Left ventricle myocardium inferior (tissue), 1 donor: ENCODE data around the gene TBC1D16. TPM values are rescaled to one million over a fixed set of nuclear protein-coding genes. Genes with fewer than 3 reads are reported as not detected.

Experiments
- DNase-seq: peaks from one replicate; pipeline ENCODE4 v3.0.0-alpha.2; 2020
- H3K27ac ChIP-seq: fragments of 200-600 bp; replicated peaks from 2 replicates; pipeline ENCODE4 v1.8.0; 2021
- H3K27me3 ChIP-seq: fragments of 200-600 bp; 2 replicates; pipeline ENCODE4 v1.8.0; 2021; ENCODE audit warnings: low read depth
- H3K36me3 ChIP-seq: fragments of 200-600 bp; 2 replicates; pipeline ENCODE4 v1.8.0; 2021
- H3K4me1 ChIP-seq: fragments of 200-600 bp; 2 replicates; pipeline ENCODE4 v1.8.0; 2021
- H3K4me3 ChIP-seq: fragments of 200-600 bp; 2 replicates; pipeline ENCODE4 v1.8.0; 2021; ENCODE audit warnings: mild to moderate bottlenecking, moderate library complexity
- H3K9me3 ChIP-seq: fragments of 200-600 bp; replicated peaks from 2 replicates; pipeline ENCODE4 v1.8.0; 2021
- CTCF ChIP-seq: fragments of 200-600 bp; IDR thresholded peaks from 2 replicates; pipeline ENCODE4 v1.8.0; 2021; ENCODE audit warnings: antibody characterized with exemption, mild to moderate bottlenecking, borderline replicate concordance
- intact Hi-C: fragments of 100-400 bp; cut with micrococcal nuclease; formaldehyde crosslinking; loops from one replicate; pipeline ENCODE4 v1.11.0; 2022
- total RNA-seq: library from RNA; stranded (reverse); fragmentation: NEBNext Ultra II Directional; extraction: Animal tissue kit (Norgen Biotek cat#: 25700); gene quantifications from one replicate; pipeline ENCODE4 v1.2.1, GENCODE V29; 2021
- donor health status: DM: no; HTN: yes; CAD: no; lungs with severe emphysema.

TBC1D16 gene
- total RNA-seq, 1 donor from 2014 or later: 15.9 TPM

GRCh38 chr17:80031691-80032430, 3.8 kb downstream of the TBC1D16 start:
- Histone ChIP-seq H3K9me3 (no peaks in the 10 kb centered on the region), H3K4me3 (no peak overlapping the region), H3K36me3 (no peaks in the 10 kb centered on the region), H3K27me3 (no peaks in the 10 kb centered on the region), H3K27ac (no peak overlapping the region), H3K4me1 (peaks cover 40% of the 10 kb centered on the region)
- no peak for TF ChIP-seq CTCF
- intact Hi-C loops: no loop called here
- no peak for DNase-seq

GRCh38 chr17:80030730-80031410, 4.8 kb downstream of the TBC1D16 start:
- Histone ChIP-seq H3K27ac (no peak overlapping the region), H3K4me1 (peaks cover 36% of the 10 kb centered on the region), H3K27me3 (no peaks in the 10 kb centered on the region), H3K4me3 (no peak overlapping the region), H3K36me3 (no peaks in the 10 kb centered on the region), H3K9me3 (no peaks in the 10 kb centered on the region)
- no peak for TF ChIP-seq CTCF
- DNase-seq: no peak
- intact Hi-C loops: no loop called here

GRCh38 chr17:80029258-80029974, 6.3 kb downstream of the TBC1D16 start:
- peak; percentile 87 for DNase-seq
- Histone ChIP-seq H3K27ac (peak overlapping the region; percentile 75), H3K4me3 (no peak overlapping the region), H3K27me3 (no peaks in the 10 kb centered on the region), H3K4me1 (peaks cover 35% of the 10 kb centered on the region), H3K36me3 (no peaks in the 10 kb centered on the region), H3K9me3 (no peaks in the 10 kb centered on the region)
- no peak for TF ChIP-seq CTCF
- intact Hi-C loops: no loop called here

- DNase-seq: no peak
- intact Hi-C loops: no loop called here
- peak overlapping the region; percentile 75 for H3K27ac ChIP-seq
- peaks cover 32% of the 10 kb centered on the region for H3K4me1 ChIP-seq
- no peaks in the 10 kb centered on the region for H3K27me3 ChIP-seq
- H3K9me3 ChIP-seq: no peaks in the 10 kb centered on the region
- H3K4me3 ChIP-seq: no peak overlapping the region
- no peaks in the 10 kb centered on the region for H3K36me3 ChIP-seq
- TF ChIP-seq CTCF: no peak
Observed at GRCh38 chr17:80028030-80028429, 7.6 kb downstream of the TBC1D16 start.

- no peaks in the 10 kb centered on the region for H3K36me3 ChIP-seq
- H3K9me3 ChIP-seq: no peaks in the 10 kb centered on the region
- no peak overlapping the region for H3K4me3 ChIP-seq
- no peaks in the 10 kb centered on the region for H3K27me3 ChIP-seq
- no peak for DNase-seq
- TF ChIP-seq CTCF: no peak
- intact Hi-C loops: no loop called here
- H3K27ac ChIP-seq: no peak overlapping the region
- H3K4me1 ChIP-seq: peaks cover 32% of the 10 kb centered on the region
Observed at GRCh38 chr17:80027043-80027435, 8.6 kb downstream of the TBC1D16 start.
